ENCODE measurements around the gene TRIP10. TPM values are rescaled to one million over a fixed set of nuclear protein-coding genes. Genes with fewer than 3 reads are reported as not detected.

The TRIP10 gene
- total and polyA plus RNA-seq, 2 of the 4 experiments (the other 2 are of a cell fraction) = 39.1 to 47.0 TPM

DNA sequence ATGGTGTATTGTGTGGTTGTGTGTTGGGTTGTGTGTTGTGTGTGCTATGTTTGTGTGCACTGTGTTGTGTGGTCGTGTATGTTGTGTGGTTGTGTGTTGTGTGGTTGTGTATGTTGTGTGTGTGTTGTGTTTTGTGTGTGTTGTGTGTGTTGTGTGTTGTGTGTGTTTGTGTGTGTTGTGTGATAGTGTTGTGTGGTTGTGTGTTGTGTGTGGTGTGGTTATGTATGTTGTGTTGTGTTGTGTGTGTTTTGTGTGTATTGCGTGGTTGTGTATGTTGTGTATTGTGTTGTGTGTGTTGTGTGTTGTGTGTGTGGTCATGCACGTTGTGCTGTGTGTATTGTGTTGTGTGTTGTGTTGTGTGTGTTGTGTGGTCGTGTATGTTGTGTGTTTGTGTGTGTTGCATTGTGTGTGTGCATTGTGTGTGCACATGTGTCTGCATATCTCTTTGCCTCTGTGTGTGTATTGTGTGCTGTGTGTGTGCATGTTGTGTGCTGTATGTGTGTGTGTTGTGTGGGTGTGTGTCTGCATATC lies 22.0 kb upstream of the TRIP10 start:
- no peak for ATAC-seq (ENCODE audit: low read depth)

More for the DNA sequence above, 22.0 kb upstream of the TRIP10 start:
- ChIA-PET CTCF (no interaction called here), POLR2A (ENCODE audit: unreplicated experiment) (no interaction called here)
- H4K20me1 ChIP-seq (ENCODE audit: insufficient read depth, low read length) = no peaks in the 10 kb centered on the region
- DNase-seq = no peak
- H2BK120ac ChIP-seq (ENCODE audit: low read depth, low read length) = no peak overlapping the region
- no peaks in the 10 kb centered on the region for H3K9me1 ChIP-seq (ENCODE audit: insufficient read depth, low read length)
- H2AK5ac ChIP-seq (ENCODE audit: low read depth, low read length) = no peak overlapping the region
- no peak overlapping the region for H4K8ac ChIP-seq (ENCODE audit: low read depth in 2 of 2, low read length in 2 of 2)
- H4K91ac ChIP-seq (ENCODE audit: insufficient read depth, low read depth, low read length) = no peak overlapping the region
- no peak overlapping the region for H3K4me3 ChIP-seq (ENCODE audit: insufficient read depth, low read depth, low read length)
- no peak overlapping the region for H3K56ac ChIP-seq (ENCODE audit: extremely low read depth, insufficient read depth, low read length)
- no peak overlapping the region for H3K9ac ChIP-seq (ENCODE audit: low read depth, low read length)
- no peaks in the 10 kb centered on the region for H3K79me1 ChIP-seq (ENCODE audit: low read depth in 1 of 2, low read length in 2 of 2)
- no peak overlapping the region for H4K5ac ChIP-seq (ENCODE audit: low read depth, low read length)
- no peak overlapping the region for H2BK15ac ChIP-seq (ENCODE audit: low read depth, low read length)
- WGBS, 2 experiments (ENCODE audit: extremely low coverage in 2 of 2, insufficient read length in 1 of 2) = 69% methylated on average over 4 of the region's 4 CpGs; no CpG with 5 or more reads in 1 of the 2 experiments
- H2BK5ac ChIP-seq (ENCODE audit: low read depth, low read length, poor library complexity, severe bottlenecking) = peak overlapping the region; percentile 90
- H3K4me2 ChIP-seq (ENCODE audit: low read depth, low read length) = no peak overlapping the region
- H2AK9ac ChIP-seq (replicated peaks; ENCODE audit: low read depth, low read length, poor library complexity) = no peak overlapping the region
- no peak overlapping the region for H2BK20ac ChIP-seq (ENCODE audit: low read depth, low read length)
- intact Hi-C loops (cut with micrococcal nuclease) (no loop called here), dilution Hi-C loops (cut with HindIII; ENCODE audit: low sequenced_read_pairs, unreplicated experiment) (no loop called here), in situ Hi-C loops (cut with MboI; ENCODE audit: low sequenced_read_pairs) (no loop called here)
- no peak overlapping the region for H3K27ac ChIP-seq (ENCODE audit: insufficient read depth, low read length)
- H2AFZ ChIP-seq (replicated peaks; ENCODE audit: low read length, poor library complexity) = no peak overlapping the region
- no peaks in the 10 kb centered on the region; the same call in 1 of the 2 replicates for H3K9me3 ChIP-seq (ENCODE audit: control insufficient read depth, insufficient read depth, low read length)
- no peaks in the 10 kb centered on the region; the same call in 1 of the 2 replicates for H3K4me1 ChIP-seq (ENCODE audit: control insufficient read depth, insufficient read depth, low read length)
- H3K14ac ChIP-seq (replicated peaks; ENCODE audit: low read depth, low read length) = no peak overlapping the region
- BruUV-seq (replicated peaks) = no TSS peak
- TF ChIP-seq, protein P1, sequence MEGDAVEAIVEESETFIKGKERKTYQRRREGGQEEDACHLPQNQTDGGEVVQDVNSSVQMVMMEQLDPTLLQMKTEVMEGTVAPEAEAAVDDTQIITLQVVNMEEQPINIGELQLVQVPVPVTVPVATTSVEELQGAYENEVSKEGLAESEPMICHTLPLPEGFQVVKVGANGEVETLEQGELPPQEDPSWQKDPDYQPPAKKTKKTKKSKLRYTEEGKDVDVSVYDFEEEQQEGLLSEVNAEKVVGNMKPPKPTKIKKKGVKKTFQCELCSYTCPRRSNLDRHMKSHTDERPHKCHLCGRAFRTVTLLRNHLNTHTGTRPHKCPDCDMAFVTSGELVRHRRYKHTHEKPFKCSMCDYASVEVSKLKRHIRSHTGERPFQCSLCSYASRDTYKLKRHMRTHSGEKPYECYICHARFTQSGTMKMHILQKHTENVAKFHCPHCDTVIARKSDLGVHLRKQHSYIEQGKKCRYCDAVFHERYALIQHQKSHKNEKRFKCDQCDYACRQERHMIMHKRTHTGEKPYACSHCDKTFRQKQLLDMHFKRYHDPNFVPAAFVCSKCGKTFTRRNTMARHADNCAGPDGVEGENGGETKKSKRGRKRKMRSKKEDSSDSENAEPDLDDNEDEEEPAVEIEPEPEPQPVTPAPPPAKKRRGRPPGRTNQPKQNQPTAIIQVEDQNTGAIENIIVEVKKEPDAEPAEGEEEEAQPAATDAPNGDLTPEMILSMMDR (conservative IDR thresholded peaks at IDR 0.05; ENCODE audit: low read depth, low read length) = no peak
- TF ChIP-seq, protein P2, sequence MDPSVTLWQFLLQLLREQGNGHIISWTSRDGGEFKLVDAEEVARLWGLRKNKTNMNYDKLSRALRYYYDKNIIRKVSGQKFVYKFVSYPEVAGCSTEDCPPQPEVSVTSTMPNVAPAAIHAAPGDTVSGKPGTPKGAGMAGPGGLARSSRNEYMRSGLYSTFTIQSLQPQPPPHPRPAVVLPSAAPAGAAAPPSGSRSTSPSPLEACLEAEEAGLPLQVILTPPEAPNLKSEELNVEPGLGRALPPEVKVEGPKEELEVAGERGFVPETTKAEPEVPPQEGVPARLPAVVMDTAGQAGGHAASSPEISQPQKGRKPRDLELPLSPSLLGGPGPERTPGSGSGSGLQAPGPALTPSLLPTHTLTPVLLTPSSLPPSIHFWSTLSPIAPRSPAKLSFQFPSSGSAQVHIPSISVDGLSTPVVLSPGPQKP (IDR thresholded peaks at IDR 0.05; ENCODE audit: borderline replicate concordance, low read depth, low read length) = no peak
- TF ChIP-seq RCOR1 (IDR thresholded peaks at IDR 0.05; ENCODE audit: insufficient replicate concordance, low read length) = no peak
- TF ChIP-seq NFE2L2 (IDR thresholded peaks at IDR 0.05; ENCODE audit: low read depth, low read length) = no peak
- no peak for TF ChIP-seq RAD21 (IDR thresholded peaks at IDR 0.05; ENCODE audit: low read length)
- TF ChIP-seq MAFK (IDR thresholded peaks at IDR 0.05; ENCODE audit: low read depth, low read length) = no peak
- no peak for TF ChIP-seq MXI1 (IDR thresholded peaks at IDR 0.05; ENCODE audit: borderline replicate concordance, low read depth, low read length)
- TF ChIP-seq, protein P3, sequence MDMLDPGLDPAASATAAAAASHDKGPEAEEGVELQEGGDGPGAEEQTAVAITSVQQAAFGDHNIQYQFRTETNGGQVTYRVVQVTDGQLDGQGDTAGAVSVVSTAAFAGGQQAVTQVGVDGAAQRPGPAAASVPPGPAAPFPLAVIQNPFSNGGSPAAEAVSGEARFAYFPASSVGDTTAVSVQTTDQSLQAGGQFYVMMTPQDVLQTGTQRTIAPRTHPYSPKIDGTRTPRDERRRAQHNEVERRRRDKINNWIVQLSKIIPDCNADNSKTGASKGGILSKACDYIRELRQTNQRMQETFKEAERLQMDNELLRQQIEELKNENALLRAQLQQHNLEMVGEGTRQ (IDR thresholded peaks at IDR 0.05; ENCODE audit: low read depth, low read length) = no peak
- no peak for TF ChIP-seq CHD1 (IDR thresholded peaks at IDR 0.05; ENCODE audit: low read depth, low read length)
- TF ChIP-seq MAZ (IDR thresholded peaks at IDR 0.05; ENCODE audit: borderline replicate concordance, low read depth, low read length) = no peak
- no peak for TF ChIP-seq BHLHE40 (IDR thresholded peaks at IDR 0.05; ENCODE audit: low read depth, low read length)
- TF ChIP-seq RFX5 (IDR thresholded peaks at IDR 0.05; ENCODE audit: low read depth, low read length) = no peak
- TF ChIP-seq FOS (IDR thresholded peaks at IDR 0.05; ENCODE audit: low read depth, low read length) = no peak
- no peak for TF ChIP-seq CEBPB (IDR thresholded peaks at IDR 0.05; ENCODE audit: low read depth, low read length)
- TF ChIP-seq SMC3 (IDR thresholded peaks at IDR 0.05; ENCODE audit: low read depth, low read length) = no peak
- TF ChIP-seq POLR2A (IDR thresholded peaks at IDR 0.05; ENCODE audit: low read depth, low read length) = no peak
- H3K36me3 ChIP-seq (ENCODE audit: control insufficient read depth, insufficient read depth, low read length) = peaks cover 4% of the 10 kb centered on the region; the same call in 1 of the 2 replicates
- H3K23ac ChIP-seq (ENCODE audit: low read depth, low read length) = no peak overlapping the region
- H3K18ac ChIP-seq (ENCODE audit: low read depth, low read length) = no peak overlapping the region
- no peak overlapping the region for H3K4ac ChIP-seq (ENCODE audit: low read depth, low read length)
- H3K27me3 ChIP-seq (ENCODE audit: control insufficient read depth, insufficient read depth, low read length) = no peaks in the 10 kb centered on the region
